HG02840 (cell line): ENCODE measurements around the gene FHIT.

Experiments used
- ATAC-seq: cut with Tn5 transposase; IDR thresholded peaks from one replicate; pipeline ENCODE4 v1.9.1; 2021; ENCODE audit warnings: mild to moderate bottlenecking, moderate library complexity, moderate number of reproducible peaks; ENCODE audit not compliant: unreplicated experiment, low FRiP score

FHIT gene

GRCh38 chr3:59904296-59904695, 1347.0 kb downstream of the FHIT start:
- no peak for ATAC-seq

- ATAC-seq, result no peak
Measured at GRCh38 chr3:59899061-59899460, 1352.2 kb downstream of the FHIT start.

GRCh38 chr3:59895972-59896371, 1355.3 kb downstream of the FHIT start:
- no peak for ATAC-seq

- ATAC-seq, result no peak
Measured at GRCh38 chr3:59894425-59895121, 1356.7 kb downstream of the FHIT start.

DNA sequence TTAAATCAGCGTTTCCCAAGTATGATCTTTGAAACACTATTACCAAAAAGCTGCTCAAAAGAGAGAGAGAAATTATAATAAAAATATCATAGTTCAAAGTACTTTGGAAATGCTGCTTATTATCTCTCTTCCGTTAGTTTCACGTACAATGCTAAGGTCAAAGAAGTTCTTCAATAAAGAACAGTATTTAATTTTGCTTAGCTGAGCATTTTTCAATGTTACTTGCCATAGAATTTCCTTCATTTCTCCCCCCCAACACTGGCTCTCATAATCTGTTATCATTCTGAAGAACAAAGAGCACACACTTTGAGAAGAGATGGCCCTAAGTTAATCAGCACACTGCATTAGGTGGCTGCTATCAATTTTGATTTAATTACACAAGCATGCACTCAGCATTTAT, 1360.6 kb downstream of the FHIT start:
- ATAC-seq, result no peak

- no peak for ATAC-seq
Measured at GRCh38 chr3:59886790-59887189, 1364.5 kb downstream of the FHIT start.

DNA sequence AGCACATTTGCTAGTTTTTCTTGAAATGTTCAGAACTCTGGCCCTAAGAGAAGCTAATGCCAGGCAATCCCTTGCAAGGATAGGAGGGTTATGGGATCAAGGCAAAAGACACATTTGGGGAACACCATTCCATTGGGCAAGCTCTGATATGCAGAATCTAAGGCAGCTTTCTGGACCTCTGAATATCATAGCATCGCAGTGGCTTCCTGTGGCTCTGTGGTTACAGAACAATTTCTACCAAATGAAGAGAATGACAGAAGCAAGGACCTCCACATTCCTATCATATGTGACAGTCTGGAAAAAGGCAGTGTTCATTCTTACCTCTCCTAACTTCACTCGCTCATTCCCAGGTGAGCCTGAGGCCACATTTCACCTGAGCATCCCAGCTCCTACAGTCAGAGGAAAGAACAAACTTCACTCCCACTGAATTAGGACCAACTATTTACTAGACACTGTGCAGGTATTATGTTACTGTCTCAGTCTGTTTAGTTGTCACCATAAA, 1365.3 kb downstream of the FHIT start:
- no peak for ATAC-seq

- ATAC-seq, result no peak
Measured at GRCh38 chr3:59885101-59885500, 1366.2 kb downstream of the FHIT start.

- ATAC-seq, result no peak
Measured at GRCh38 chr3:59884409-59884808, 1366.8 kb downstream of the FHIT start.

- ATAC-seq, result no peak
Measured at GRCh38 chr3:59882746-59883145, 1368.5 kb downstream of the FHIT start.

DNA sequence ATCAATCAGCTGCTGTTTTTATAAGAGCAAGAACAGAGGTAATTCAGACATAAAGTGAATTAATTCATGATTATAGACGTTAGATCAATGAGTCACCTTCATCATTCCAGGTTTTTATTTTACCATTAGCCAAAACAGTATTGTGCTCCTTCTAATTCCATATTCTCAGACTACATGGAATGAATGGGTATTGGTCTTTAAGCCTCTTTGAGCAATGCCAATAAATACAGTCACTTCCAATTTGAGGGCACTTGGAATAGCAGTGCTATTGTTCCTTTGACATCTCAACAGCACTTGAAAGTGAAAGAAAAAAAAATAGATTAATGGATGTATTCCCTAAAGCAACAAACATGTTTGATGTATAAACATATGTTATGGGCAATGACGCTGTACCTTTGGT, 1370.5 kb downstream of the FHIT start:
- no peak for ATAC-seq

- ATAC-seq, result no peak
Measured at GRCh38 chr3:59879031-59879581, 1372.1 kb downstream of the FHIT start.

DNA sequence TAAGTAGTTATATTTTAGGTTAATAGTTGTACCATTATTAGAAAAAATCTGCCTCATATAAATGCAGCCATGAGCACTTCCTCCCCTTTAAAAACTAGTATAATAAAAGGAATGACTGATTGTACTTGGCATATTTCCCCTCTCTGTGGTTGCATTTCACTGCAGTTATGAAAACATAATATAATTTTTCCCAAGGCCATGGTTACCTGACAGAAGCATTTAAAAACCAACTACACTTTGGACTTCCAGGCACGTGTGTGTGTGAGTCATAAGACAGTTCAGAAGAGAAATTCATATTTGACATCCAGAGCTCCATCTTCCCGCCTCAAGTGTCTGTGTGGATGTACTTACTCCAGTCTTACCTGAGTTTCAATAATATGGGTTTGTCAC, 1373.2 kb downstream of the FHIT start:
- ATAC-seq, result no peak

DNA sequence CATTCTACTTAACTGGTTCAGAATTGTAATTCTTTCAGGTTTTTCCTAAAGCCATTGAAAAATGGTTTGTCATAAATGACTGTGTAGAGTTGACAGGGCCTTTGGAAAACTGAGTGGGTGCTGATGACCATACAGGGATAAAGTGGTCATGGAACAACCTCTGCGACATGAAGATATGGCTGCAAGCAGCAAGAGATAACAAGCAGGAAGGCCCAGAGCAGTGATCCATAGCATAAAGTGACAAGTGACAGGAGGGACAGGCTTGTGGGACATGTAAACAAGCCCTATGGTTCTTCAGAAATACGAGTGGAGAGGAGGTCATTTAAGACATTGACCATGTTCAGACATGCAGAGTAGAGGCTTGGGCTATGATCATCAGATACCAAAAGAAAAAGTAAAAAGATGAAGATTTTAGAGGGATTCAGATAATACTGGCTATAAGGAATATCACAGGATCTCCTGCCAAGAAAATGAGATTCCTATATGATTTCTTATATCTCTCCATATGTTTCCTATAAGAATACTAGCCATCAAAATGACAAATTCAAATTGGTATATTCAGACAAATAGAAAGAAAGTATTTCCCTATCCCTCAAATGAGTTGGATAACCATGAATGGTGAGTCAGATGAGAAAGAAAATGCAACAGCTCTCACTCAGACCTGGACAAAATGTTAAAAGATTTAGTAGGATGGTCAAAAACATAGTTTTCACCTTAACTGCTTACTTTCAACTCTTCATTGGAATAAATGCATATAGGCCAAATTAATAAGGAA, 1373.8 kb downstream of the FHIT start:
- ATAC-seq, result no peak

- no peak for ATAC-seq
Measured at GRCh38 chr3:59876533-59877062, 1374.7 kb downstream of the FHIT start.

- no peak for ATAC-seq
Measured at GRCh38 chr3:59873576-59874230, 1377.5 kb downstream of the FHIT start.

DNA sequence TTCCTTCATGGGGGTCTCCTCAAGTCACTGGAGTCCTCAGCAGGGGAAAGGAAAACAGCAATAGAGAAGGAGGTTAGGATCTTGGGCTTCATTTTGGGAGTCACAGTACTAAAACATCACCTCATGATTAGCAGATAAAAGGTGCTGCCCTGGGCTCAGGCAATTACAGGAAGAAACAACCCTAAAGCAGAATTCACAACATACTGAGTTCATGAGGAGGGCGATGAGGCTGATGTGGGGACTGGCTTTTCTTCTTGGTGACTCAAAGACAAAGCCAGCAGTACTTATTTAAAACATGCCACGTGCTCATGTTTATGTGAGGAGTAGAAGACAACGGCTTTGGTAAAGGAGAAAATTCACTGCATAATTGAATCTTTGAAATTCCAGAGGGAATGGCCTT, 1379.1 kb downstream of the FHIT start:
- ATAC-seq, result no peak

DNA sequence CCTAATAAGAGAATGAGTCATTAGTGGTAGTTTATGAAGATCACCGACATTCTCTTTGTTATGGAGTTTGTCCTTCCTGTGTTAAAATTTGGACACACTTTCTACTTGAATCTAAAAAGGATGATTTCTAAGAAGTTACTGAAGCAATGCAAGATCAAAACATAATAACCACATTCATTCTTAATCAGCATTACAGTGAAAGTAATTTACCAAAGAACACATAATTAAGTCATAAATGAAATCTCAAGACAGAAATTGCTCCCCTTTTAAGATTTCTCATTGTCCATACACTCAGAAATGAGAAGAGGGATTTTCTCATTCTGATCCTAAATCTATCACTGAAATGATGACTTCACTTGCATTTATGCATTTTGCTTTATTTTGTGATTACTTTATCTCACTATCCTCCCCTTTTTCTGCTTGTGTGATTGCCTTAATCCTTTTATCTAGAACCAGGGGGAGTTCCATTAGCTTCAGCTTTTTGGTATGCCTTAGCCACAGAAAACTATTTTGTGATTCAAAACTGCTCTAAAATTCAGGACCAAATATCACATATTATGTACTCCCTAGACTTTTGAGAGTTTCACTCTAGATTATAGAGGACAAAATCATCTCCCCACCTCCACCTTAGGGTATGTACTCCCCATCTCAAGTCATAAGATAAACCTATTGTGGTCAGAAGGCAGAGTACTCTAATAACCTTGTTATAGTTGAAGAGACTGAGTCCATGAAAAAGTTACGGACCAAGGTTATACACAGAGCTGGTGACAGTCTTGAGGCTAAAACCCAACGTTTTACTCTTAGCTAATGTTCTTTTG, 1383.9 kb downstream of the FHIT start:
- no peak for ATAC-seq

- ATAC-seq, result no peak
Measured at GRCh38 chr3:59866076-59866475, 1385.2 kb downstream of the FHIT start.

- ATAC-seq, result no peak
Measured at GRCh38 chr3:59865351-59865750, 1385.9 kb downstream of the FHIT start.
